ENCODE data around the gene C3orf70.

Gene C3orf70

GRCh38 chr3:185042312-185043050 is 110.4 kb downstream of the C3orf70 start:
- no peak for TF ChIP-seq Cebpa-rat (IDR thresholded peaks at IDR 0.05)
- no peak overlapping the region for H3K4me2 ChIP-seq
- no peak overlapping the region for H3K27ac ChIP-seq

GRCh38 chr3:185041540-185041939 is 111.3 kb downstream of the C3orf70 start:
- Histone ChIP-seq H3K4me2 (no peak overlapping the region), H3K9ac (no peak overlapping the region), H3K27me3 (no peaks in the 10 kb centered on the region), H3K4me1 (peaks cover 10% of the 10 kb centered on the region), H3K9me3 (peaks cover 16% of the 10 kb centered on the region), H3K27ac (no peak overlapping the region), H4K20me1 (no peaks in the 10 kb centered on the region), H3K36me3 (peaks cover 6% of the 10 kb centered on the region; the same call in 1 of the 2 replicates), H3K4me3 (no peak overlapping the region)
- TF ChIP-seq Cebpa-rat (IDR thresholded peaks at IDR 0.05): no peak

More at GRCh38 chr3:185042312-185043050, 110.4 kb downstream of the C3orf70 start:
- H3K27me3 ChIP-seq: no peaks in the 10 kb centered on the region
- peaks cover 7% of the 10 kb centered on the region for H3K9me3 ChIP-seq
- no peak overlapping the region for H3K4me3 ChIP-seq
- no peaks in the 10 kb centered on the region for H4K20me1 ChIP-seq
- H3K9ac ChIP-seq: no peak overlapping the region
- H3K36me3 ChIP-seq: peaks cover 15% of the 10 kb centered on the region; the same call in 1 of the 2 replicates
- H3K4me1 ChIP-seq: peaks cover 7% of the 10 kb centered on the region

DNA sequence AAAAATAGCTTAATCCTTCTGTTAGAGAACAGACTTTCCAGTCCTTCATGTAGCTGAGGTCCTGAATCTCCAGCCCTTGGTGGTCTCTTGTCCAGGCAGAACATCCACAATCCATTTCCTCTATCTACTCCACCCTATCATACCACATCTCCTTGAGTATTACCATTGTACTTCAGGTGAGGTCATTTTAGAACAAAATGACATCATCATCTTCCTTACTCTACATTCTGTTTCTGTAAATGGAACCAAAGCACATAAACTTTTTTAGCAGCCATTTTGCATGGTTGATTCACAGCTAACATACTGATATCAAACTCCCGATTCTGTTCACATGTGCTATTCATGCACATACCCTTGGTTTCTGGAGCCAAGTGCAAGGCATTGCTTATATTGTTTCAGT is 112.4 kb downstream of the C3orf70 start:
- Histone ChIP-seq H3K9me3 (peaks cover 24% of the 10 kb centered on the region), H4K20me1 (no peaks in the 10 kb centered on the region), H3K36me3 (peaks cover 11% of the 10 kb centered on the region), H3K9ac (no peak overlapping the region), H3K4me1 (peaks cover 10% of the 10 kb centered on the region), H3K4me3 (no peak overlapping the region), H3K4me2 (no peak overlapping the region), H3K27me3 (no peaks in the 10 kb centered on the region), H3K27ac (no peak overlapping the region)
- no peak for TF ChIP-seq Cebpa-rat (IDR thresholded peaks at IDR 0.05)

DNA sequence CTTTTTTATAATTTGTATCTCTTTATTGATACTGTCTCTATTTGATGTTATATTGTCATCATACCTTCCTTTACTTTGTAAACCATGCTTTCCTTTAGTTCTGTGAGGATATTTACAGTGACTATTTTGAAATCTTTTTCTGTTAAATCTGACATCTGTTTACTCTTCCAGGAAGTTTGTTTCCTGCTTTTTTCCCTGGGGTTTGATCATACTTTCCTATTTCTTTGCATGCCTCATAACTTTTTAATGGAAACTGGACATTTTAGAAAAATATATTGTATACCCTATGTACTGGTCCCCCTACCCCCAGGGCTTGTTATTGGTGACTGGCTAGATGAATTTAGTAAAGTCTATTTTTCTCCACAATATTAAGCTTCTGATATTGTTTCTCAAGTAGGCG is 115.1 kb downstream of the C3orf70 start:
- Histone ChIP-seq H3K4me1 (peaks cover 10% of the 10 kb centered on the region), H3K27ac (no peak overlapping the region), H3K4me3 (no peak overlapping the region), H3K4me2 (peak overlapping the region; percentile 19; the same call in 1 of the 2 replicates), H3K36me3 (peaks cover 15% of the 10 kb centered on the region), H4K20me1 (no peaks in the 10 kb centered on the region), H3K9me3 (peaks cover 31% of the 10 kb centered on the region), H3K9ac (no peak overlapping the region), H3K27me3 (no peaks in the 10 kb centered on the region)
- no peak for TF ChIP-seq Cebpa-rat (IDR thresholded peaks at IDR 0.05)

- H4K20me1 ChIP-seq: no peaks in the 10 kb centered on the region
Measured at GRCh38 chr3:185030951-185031350, 121.9 kb downstream of the C3orf70 start.

GRCh38 chr3:185030399-185030798 is 122.5 kb downstream of the C3orf70 start:
- Histone ChIP-seq H3K9ac (no peak overlapping the region), H3K4me2 (no peak overlapping the region), H4K20me1 (no peaks in the 10 kb centered on the region), H3K27me3 (no peaks in the 10 kb centered on the region), H3K36me3 (peaks cover 25% of the 10 kb centered on the region), H3K4me3 (no peak overlapping the region), H3K27ac (no peak overlapping the region), H3K9me3 (peaks cover 21% of the 10 kb centered on the region; the same call in 1 of the 2 replicates), H3K4me1 (peaks cover 6% of the 10 kb centered on the region)
- no peak for TF ChIP-seq Cebpa-rat (IDR thresholded peaks at IDR 0.05)

More at GRCh38 chr3:185030951-185031350, 121.9 kb downstream of the C3orf70 start:
- Histone ChIP-seq H3K4me2 (no peak overlapping the region), H3K27ac (no peak overlapping the region), H3K4me3 (no peak overlapping the region), H3K4me1 (peaks cover under 1% of the 10 kb centered on the region; the same call in 1 of the 2 replicates), H3K27me3 (no peaks in the 10 kb centered on the region), H3K36me3 (peaks cover 26% of the 10 kb centered on the region), H3K9ac (no peak overlapping the region), H3K9me3 (peaks cover 23% of the 10 kb centered on the region)
- TF ChIP-seq Cebpa-rat (IDR thresholded peaks at IDR 0.05): no peak

DNA sequence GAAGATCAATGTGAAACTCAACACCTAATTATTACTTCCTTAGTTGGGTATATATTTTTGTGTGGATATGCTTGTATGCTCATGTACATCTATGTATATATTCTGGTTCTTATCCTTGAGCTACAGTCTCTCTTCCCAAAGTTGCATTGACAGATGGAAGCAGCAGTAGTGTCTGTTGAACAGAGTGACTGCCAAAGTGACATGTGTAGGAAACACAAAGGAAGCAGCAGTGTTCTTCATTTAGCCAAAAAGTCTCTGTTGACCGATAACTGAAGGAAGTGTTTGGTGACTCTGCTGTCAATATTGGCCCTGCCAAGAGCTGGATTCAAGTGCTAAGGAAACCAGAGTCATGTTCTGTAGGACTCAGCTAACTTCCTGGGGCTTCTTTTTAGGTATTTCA is 123.8 kb downstream of the C3orf70 start:
- Histone ChIP-seq H3K4me3 (no peak overlapping the region), H3K4me2 (peak overlapping the region; percentile 13; the same call in 1 of the 2 replicates), H3K4me1 (peaks cover 19% of the 10 kb centered on the region), H3K27me3 (no peaks in the 10 kb centered on the region), H3K27ac (no peak overlapping the region), H3K9me3 (peaks cover 18% of the 10 kb centered on the region; the same call in 1 of the 2 replicates), H3K9ac (no peak overlapping the region), H3K36me3 (peaks cover 25% of the 10 kb centered on the region), H4K20me1 (no peaks in the 10 kb centered on the region)
- no peak for TF ChIP-seq Cebpa-rat (IDR thresholded peaks at IDR 0.05)

DNA sequence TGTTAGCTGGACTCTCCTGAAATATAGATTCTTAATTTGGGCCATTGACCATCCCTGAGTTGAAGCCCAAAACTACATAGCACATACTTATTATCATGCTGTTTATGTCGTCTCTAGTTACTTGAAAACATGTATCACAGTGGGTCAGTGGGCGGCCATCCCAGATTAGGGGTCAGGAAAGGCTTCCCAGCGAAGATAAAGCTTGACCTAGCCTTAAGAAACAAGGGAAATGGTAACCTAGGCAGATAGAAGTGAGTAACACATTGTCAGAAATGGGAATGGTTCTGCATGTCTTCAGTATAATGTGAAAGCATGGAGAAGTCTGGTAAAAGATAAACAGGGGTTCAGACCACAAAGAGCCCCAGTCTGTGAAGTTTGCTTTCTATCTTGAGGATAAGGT is 124.7 kb downstream of the C3orf70 start:
- H3K4me3 ChIP-seq: no peak overlapping the region
- no peak for TF ChIP-seq Cebpa-rat (IDR thresholded peaks at IDR 0.05)
- no peaks in the 10 kb centered on the region for H3K27me3 ChIP-seq
- H3K4me2 ChIP-seq: no peak overlapping the region
- H3K27ac ChIP-seq: no peak overlapping the region
- no peaks in the 10 kb centered on the region for H4K20me1 ChIP-seq
- no peak overlapping the region for H3K9ac ChIP-seq
- H3K4me1 ChIP-seq: peaks cover 23% of the 10 kb centered on the region
- H3K36me3 ChIP-seq: peaks cover 21% of the 10 kb centered on the region
- 0 out of 2 replicates have a peak, but pooled peaks cover 14% of the 10 kb centered on the region for H3K9me3 ChIP-seq
